ENCODE data around the gene CDKN1A. TPM values are rescaled to one million over a fixed set of nuclear protein-coding genes. Genes with fewer than 3 reads are reported as not detected.

CDKN1A gene
- total RNA-seq, 1 donor from 2014 or later: 151 TPM

- TF ChIP-seq CTCF (IDR thresholded peaks at IDR 0.05): no peak
Observed at GRCh38 chr6:36733300-36733699, 54.8 kb downstream of the CDKN1A start.

GRCh38 chr6:36734486-36735060 is 56.1 kb downstream of the CDKN1A start:
- intact Hi-C loops (cut with DNase I): no loop called here
- ATAC-seq (no peak), DNase-seq (no peak)
- no peaks in the 10 kb centered on the region for H3K36me3 ChIP-seq
- no peak for TF ChIP-seq CTCF (IDR thresholded peaks at IDR 0.05)
- peaks cover 17% of the 10 kb centered on the region for H3K4me1 ChIP-seq
- no peaks in the 10 kb centered on the region for H3K9me3 ChIP-seq
- H3K27ac ChIP-seq: peak overlapping the region; percentile 77
- no peaks in the 10 kb centered on the region for H3K27me3 ChIP-seq
- no peak overlapping the region for H3K4me3 ChIP-seq

More at GRCh38 chr6:36733300-36733699, 54.8 kb downstream of the CDKN1A start:
- Histone ChIP-seq H3K27me3 (no peaks in the 10 kb centered on the region), H3K36me3 (no peaks in the 10 kb centered on the region), H3K4me3 (no peak overlapping the region), H3K27ac (no peak overlapping the region), H3K9me3 (no peaks in the 10 kb centered on the region), H3K4me1 (peaks cover 17% of the 10 kb centered on the region)
- no peak for DNase-seq
- ATAC-seq: no peak
- intact Hi-C loops (cut with DNase I): no loop called here

GRCh38 chr6:36735110-36736071 is 56.9 kb downstream of the CDKN1A start:
- intact Hi-C loops (cut with DNase I): no loop called here
- no peaks in the 10 kb centered on the region for H3K9me3 ChIP-seq
- peaks cover 17% of the 10 kb centered on the region for H3K4me1 ChIP-seq
- peak; percentile 83 for DNase-seq
- H3K27me3 ChIP-seq: no peaks in the 10 kb centered on the region
- peak; percentile 80 for ATAC-seq
- peak overlapping the region; percentile 24 for H3K4me3 ChIP-seq
- TF ChIP-seq CTCF (IDR thresholded peaks at IDR 0.05): no peak
- H3K27ac ChIP-seq: peak overlapping the region; percentile 77
- no peaks in the 10 kb centered on the region for H3K36me3 ChIP-seq

Other genes starting within 250 kb of the CDKN1A start
- gene PXT1, start 235.9 kb upstream of the CDKN1A start, total RNA-seq: not detected
- gene KCTD20, start 235.7 kb upstream of the CDKN1A start, total RNA-seq: 37.6 TPM
- 27.8 TPM for gene STK38, start 131.2 kb upstream of the CDKN1A start, total RNA-seq
- 169 TPM for gene SRSF3, start 84.4 kb upstream of the CDKN1A start, total RNA-seq
- gene RAB44, start 19.1 kb downstream of the CDKN1A start, total RNA-seq: 0.96 TPM
- 2.3 TPM for gene CPNE5, start 160.7 kb downstream of the CDKN1A start, total RNA-seq
- gene PPIL1, start 196.1 kb downstream of the CDKN1A start, total RNA-seq: 15.7 TPM
- gene C6orf89, start 207.2 kb downstream of the CDKN1A start, total RNA-seq: 57.9 TPM